ENCODE measurements around the gene PRDM15. TPM values are rescaled to one million over a fixed set of nuclear protein-coding genes. Genes with fewer than 3 reads are reported as not detected.

The PRDM15 gene
- total and polyA plus RNA-seq, 2 experiments from 2014 or later: 3.0 to 10.6 TPM

GRCh38 chr21:41821081-41821755 lies 57.9 kb downstream of the PRDM15 start:
- no peaks in the 10 kb centered on the region for H3K36me3 ChIP-seq (ENCODE audit: insufficient read depth)

More at GRCh38 chr21:41821081-41821755, 57.9 kb downstream of the PRDM15 start:
- Histone ChIP-seq H3K27me3 (ENCODE audit: insufficient read depth) (no peaks in the 10 kb centered on the region), H3K4me2 (no peak overlapping the region), H3F3A (replicated peaks; ENCODE audit: low read depth) (no peaks in the 10 kb centered on the region), H4K20me1 (replicated peaks; ENCODE audit: insufficient read depth) (no peaks in the 10 kb centered on the region; the same call in 1 of the 2 replicates), H3K4me1 (ENCODE audit: insufficient read depth) (no peaks in the 10 kb centered on the region), H3K79me2 (replicated peaks; ENCODE audit: insufficient read depth) (no peaks in the 10 kb centered on the region), H3K4me3 (no peak overlapping the region), H3K9me2 (ENCODE audit: insufficient read depth) (no peaks in the 10 kb centered on the region), H2AFZ (no peak overlapping the region), H3K27ac (ENCODE audit: low read depth) (no peak overlapping the region)
- H3K36me3 Mint-ChIP-seq (ENCODE audit: low read depth): no peaks in the 10 kb centered on the region; the same call in 2 of the 3 replicates
- H3K27ac Mint-ChIP-seq: no peak overlapping the region
- no peaks in the 10 kb centered on the region for H3K9me3 Mint-ChIP-seq
- ATAC-seq: no peak
- DNase-seq (ENCODE audit: low spot score): no peak
- peaks cover 7% of the 10 kb centered on the region for H3K4me1 Mint-ChIP-seq
- TF ChIP-seq CREB1 (CRISPR knock-in tag; IDR thresholded peaks at IDR 0.05; ENCODE audit: low read depth) (no peak), EZH2 (IDR thresholded peaks at IDR 0.05; ENCODE audit: low read depth, unreplicated experiment) (no peak), JUNB (IDR thresholded peaks at IDR 0.05; ENCODE audit: unreplicated experiment) (no peak), NANOG (IDR thresholded peaks at IDR 0.05; ENCODE audit: borderline replicate concordance) (no peak), POLR2AphosphoS5 (IDR thresholded peaks at IDR 0.05; ENCODE audit: low read depth) (no peak), ZNF114 (CRISPR knock-in tag; IDR thresholded peaks at IDR 0.05) (no peak), ZNF331 (CRISPR knock-in tag; IDR thresholded peaks at IDR 0.05; ENCODE audit: low read depth) (no peak), ETS1 (IDR thresholded peaks at IDR 0.05) (no peak), STAT1 (IDR thresholded peaks at IDR 0.05; ENCODE audit: unreplicated experiment) (no peak), EZH2phosphoT487 (IDR thresholded peaks at IDR 0.05; ENCODE audit: unreplicated experiment) (no peak)
- TF ChIP-seq, protein P1, sequence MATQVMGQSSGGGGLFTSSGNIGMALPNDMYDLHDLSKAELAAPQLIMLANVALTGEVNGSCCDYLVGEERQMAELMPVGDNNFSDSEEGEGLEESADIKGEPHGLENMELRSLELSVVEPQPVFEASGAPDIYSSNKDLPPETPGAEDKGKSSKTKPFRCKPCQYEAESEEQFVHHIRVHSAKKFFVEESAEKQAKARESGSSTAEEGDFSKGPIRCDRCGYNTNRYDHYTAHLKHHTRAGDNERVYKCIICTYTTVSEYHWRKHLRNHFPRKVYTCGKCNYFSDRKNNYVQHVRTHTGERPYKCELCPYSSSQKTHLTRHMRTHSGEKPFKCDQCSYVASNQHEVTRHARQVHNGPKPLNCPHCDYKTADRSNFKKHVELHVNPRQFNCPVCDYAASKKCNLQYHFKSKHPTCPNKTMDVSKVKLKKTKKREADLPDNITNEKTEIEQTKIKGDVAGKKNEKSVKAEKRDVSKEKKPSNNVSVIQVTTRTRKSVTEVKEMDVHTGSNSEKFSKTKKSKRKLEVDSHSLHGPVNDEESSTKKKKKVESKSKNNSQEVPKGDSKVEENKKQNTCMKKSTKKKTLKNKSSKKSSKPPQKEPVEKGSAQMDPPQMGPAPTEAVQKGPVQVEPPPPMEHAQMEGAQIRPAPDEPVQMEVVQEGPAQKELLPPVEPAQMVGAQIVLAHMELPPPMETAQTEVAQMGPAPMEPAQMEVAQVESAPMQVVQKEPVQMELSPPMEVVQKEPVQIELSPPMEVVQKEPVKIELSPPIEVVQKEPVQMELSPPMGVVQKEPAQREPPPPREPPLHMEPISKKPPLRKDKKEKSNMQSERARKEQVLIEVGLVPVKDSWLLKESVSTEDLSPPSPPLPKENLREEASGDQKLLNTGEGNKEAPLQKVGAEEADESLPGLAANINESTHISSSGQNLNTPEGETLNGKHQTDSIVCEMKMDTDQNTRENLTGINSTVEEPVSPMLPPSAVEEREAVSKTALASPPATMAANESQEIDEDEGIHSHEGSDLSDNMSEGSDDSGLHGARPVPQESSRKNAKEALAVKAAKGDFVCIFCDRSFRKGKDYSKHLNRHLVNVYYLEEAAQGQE (IDR thresholded peaks at IDR 0.05; ENCODE audit: unreplicated experiment): no peak
- TF ChIP-seq, protein P2, sequence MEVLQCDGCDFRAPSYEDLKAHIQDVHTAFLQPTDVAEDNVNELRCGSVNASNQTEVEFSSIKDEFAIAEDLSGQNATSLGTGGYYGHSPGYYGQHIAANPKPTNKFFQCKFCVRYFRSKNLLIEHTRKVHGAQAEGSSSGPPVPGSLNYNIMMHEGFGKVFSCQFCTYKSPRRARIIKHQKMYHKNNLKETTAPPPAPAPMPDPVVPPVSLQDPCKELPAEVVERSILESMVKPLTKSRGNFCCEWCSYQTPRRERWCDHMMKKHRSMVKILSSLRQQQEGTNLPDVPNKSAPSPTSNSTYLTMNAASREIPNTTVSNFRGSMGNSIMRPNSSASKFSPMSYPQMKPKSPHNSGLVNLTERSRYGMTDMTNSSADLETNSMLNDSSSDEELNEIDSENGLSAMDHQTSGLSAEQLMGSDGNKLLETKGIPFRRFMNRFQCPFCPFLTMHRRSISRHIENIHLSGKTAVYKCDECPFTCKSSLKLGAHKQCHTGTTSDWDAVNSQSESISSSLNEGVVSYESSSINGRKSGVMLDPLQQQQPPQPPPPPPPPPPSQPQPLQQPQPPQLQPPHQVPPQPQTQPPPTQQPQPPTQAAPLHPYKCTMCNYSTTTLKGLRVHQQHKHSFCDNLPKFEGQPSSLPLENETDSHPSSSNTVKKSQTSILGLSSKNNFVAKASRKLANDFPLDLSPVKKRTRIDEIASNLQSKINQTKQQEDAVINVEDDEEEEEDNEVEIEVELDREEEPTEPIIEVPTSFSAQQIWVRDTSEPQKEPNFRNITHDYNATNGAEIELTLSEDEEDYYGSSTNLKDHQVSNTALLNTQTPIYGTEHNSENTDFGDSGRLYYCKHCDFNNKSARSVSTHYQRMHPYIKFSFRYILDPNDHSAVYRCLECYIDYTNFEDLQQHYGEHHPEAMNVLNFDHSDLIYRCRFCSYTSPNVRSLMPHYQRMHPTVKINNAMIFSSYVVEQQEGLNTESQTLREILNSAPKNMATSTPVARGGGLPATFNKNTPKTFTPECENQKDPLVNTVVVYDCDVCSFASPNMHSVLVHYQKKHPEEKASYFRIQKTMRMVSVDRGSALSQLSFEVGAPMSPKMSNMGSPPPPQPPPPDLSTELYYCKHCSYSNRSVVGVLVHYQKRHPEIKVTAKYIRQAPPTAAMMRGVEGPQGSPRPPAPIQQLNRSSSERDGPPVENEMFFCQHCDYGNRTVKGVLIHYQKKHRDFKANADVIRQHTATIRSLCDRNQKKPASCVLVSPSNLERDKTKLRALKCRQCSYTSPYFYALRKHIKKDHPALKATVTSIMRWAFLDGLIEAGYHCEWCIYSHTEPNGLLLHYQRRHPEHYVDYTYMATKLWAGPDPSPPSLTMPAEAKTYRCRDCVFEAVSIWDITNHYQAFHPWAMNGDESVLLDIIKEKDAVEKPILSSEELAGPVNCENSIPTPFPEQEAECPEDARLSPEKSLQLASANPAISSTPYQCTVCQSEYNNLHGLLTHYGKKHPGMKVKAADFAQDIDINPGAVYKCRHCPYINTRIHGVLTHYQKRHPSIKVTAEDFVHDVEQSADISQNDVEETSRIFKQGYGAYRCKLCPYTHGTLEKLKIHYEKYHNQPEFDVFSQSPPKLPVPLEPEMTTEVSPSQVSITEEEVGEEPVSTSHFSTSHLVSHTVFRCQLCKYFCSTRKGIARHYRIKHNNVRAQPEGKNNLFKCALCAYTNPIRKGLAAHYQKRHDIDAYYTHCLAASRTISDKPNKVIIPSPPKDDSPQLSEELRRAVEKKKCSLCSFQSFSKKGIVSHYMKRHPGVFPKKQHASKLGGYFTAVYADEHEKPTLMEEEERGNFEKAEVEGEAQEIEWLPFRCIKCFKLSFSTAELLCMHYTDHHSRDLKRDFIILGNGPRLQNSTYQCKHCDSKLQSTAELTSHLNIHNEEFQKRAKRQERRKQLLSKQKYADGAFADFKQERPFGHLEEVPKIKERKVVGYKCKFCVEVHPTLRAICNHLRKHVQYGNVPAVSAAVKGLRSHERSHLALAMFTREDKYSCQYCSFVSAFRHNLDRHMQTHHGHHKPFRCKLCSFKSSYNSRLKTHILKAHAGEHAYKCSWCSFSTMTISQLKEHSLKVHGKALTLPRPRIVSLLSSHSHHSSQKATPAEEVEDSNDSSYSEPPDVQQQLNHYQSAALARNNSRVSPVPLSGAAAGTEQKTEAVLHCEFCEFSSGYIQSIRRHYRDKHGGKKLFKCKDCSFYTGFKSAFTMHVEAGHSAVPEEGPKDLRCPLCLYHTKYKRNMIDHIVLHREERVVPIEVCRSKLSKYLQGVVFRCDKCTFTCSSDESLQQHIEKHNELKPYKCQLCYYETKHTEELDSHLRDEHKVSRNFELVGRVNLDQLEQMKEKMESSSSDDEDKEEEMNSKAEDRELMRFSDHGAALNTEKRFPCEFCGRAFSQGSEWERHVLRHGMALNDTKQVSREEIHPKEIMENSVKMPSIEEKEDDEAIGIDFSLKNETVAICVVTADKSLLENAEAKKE (CRISPR knock-in tag; IDR thresholded peaks at IDR 0.05): no peak
- TF ChIP-seq, protein P3, sequence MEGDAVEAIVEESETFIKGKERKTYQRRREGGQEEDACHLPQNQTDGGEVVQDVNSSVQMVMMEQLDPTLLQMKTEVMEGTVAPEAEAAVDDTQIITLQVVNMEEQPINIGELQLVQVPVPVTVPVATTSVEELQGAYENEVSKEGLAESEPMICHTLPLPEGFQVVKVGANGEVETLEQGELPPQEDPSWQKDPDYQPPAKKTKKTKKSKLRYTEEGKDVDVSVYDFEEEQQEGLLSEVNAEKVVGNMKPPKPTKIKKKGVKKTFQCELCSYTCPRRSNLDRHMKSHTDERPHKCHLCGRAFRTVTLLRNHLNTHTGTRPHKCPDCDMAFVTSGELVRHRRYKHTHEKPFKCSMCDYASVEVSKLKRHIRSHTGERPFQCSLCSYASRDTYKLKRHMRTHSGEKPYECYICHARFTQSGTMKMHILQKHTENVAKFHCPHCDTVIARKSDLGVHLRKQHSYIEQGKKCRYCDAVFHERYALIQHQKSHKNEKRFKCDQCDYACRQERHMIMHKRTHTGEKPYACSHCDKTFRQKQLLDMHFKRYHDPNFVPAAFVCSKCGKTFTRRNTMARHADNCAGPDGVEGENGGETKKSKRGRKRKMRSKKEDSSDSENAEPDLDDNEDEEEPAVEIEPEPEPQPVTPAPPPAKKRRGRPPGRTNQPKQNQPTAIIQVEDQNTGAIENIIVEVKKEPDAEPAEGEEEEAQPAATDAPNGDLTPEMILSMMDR (conservative IDR thresholded peaks at IDR 0.05; ENCODE audit: low read depth in 2 of 2): no peak
- peaks cover 2% of the 10 kb centered on the region for H3K27me3 Mint-ChIP-seq (ENCODE audit: insufficient read depth, low read depth, poor library complexity)
- no peak overlapping the region for H3K4me3 Mint-ChIP-seq

Data from GM23338 (cell line).